ENCODE measurements around the gene RNF138.

DNA sequence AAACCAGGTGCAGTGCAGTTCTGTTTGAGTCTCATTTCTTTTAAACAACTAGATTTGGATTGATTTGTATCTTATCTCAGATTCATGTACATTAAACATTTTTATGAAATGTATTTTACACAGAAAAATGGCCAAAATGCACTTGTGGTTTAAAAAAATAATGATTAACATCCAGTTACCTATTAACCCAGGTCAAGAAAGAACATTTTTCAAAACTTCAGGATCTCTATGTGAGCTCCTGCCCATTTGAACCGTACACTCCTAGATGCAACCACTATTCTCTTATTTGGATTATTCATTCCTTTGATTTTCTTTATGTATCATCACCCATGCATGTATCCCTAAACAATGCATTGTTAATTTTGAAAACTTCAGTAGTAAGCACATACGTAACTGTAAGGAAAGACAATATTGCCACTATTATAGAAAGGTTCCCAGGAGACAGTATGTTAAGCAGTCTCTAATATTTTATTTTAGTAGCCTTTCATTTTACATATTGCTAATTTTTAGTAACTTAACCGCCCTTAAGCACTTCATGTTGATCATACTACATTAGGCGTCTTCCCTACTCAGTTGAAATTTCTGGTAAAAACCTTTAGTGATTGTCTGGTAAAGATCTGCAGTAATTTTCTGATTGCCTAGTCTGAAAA lies 22.7 kb downstream of the RNF138 start:
- TF ChIP-seq EZH2 (IDR thresholded peaks at IDR 0.05) (no peak), POLR2AphosphoS5 (IDR thresholded peaks at IDR 0.05; ENCODE audit: borderline replicate concordance, low read depth, low read length) (no peak)
